HepG2 (cell line): Measurements from ENCODE around the gene TJAP1. TPM values are rescaled to one million over a fixed set of nuclear protein-coding genes. Genes with fewer than 3 reads are reported as not detected.

Source experiments
- ADNP ChIP-seq: sonication (generic); formaldehyde crosslinking; IDR thresholded peaks from 2 replicates; pipeline ENCODE4 v1.4.0; 2020; ENCODE audit warnings: missing genetic modification reagents
- AHR ChIP-seq: IDR thresholded peaks from 2 replicates; pipeline ENCODE4 v1.6.1; 2018; ENCODE audit warnings: missing genetic modification reagents, missing compliant biosample characterization
- ARID2 ChIP-seq: sonication (generic); formaldehyde crosslinking; IDR thresholded peaks from 2 replicates; pipeline ENCODE4 v1.8.1; 2022; ENCODE audit warnings: mild to moderate bottlenecking, missing genetic modification reagents, borderline replicate concordance
- HDAC2 ChIP-seq: sonication (generic); formaldehyde crosslinking; IDR thresholded peaks from 2 replicates; pipeline ENCODE4 v1.4.0; 2020; ENCODE audit warnings: missing genetic modification reagents
- HNRNPUL1 ChIP-seq: fragments of 200-400 bp; formaldehyde crosslinking; IDR thresholded peaks from 2 replicates; pipeline ENCODE4 v1.6.1; 2017; ENCODE audit warnings: low read depth, mild to moderate bottlenecking, low read length, moderate library complexity
- LCORL ChIP-seq, 2 experiments: fragments of 450-650 bp in 1 of 2; sonication (generic) in 1 of 2; formaldehyde crosslinking in 1 of 2; IDR thresholded peaks; 2 replicates each; pipeline versions ENCODE4 v1.5.0 to v1.6.1; 2017 to 2020; ENCODE audit warnings: antibody characterized with exemption in 1 of 2, missing genetic modification reagents in 1 of 2
- MLX ChIP-seq: IDR thresholded peaks from 2 replicates; pipeline ENCODE4 v1.6.1; 2016
- NFYC ChIP-seq: IDR thresholded peaks from 2 replicates; pipeline ENCODE4 v1.6.1; 2016; ENCODE audit warnings: missing genetic modification reagents, missing compliant biosample characterization
- PAWR ChIP-seq: sonication (generic); formaldehyde crosslinking; IDR thresholded peaks from 2 replicates; pipeline ENCODE4 v1.4.0; 2020; ENCODE audit warnings: missing genetic modification reagents, mild to moderate bottlenecking, borderline replicate concordance
- POLR2AphosphoS2 ChIP-seq: IDR thresholded peaks from 2 replicates; pipeline ENCODE4 v1.6.1; 2011; ENCODE audit warnings: low read depth, low read length, improper control_type of control experiment
- PPARG ChIP-seq: conservative IDR thresholded peaks from 2 replicates; pipeline ENCODE4 v1.6.1; 2016; ENCODE audit warnings: missing biosample characterization, missing genetic modification reagents
- THAP7 ChIP-seq: sonication (generic); formaldehyde crosslinking; IDR thresholded peaks from 2 replicates; pipeline ENCODE4 v1.8.1; 2023; ENCODE audit warnings: mild to moderate bottlenecking, missing genetic modification reagents
- THYN1 ChIP-seq: sonication (generic); formaldehyde crosslinking; IDR thresholded peaks from 2 replicates; pipeline ENCODE4 v1.8.1; 2023; ENCODE audit warnings: low read depth, mild to moderate bottlenecking, moderate library complexity, missing genetic modification reagents, borderline replicate concordance
- ZBTB37 ChIP-seq: sonication (generic); formaldehyde crosslinking; IDR thresholded peaks from 2 replicates; pipeline ENCODE4 v1.4.0; 2020; ENCODE audit warnings: mild to moderate bottlenecking, missing genetic modification reagents
- ZEB1 ChIP-seq: IDR thresholded peaks from 2 replicates; pipeline ENCODE4 v1.6.1; 2012; ENCODE audit warnings: mild to moderate bottlenecking, low read depth, inconsistent platforms; ENCODE audit not compliant: insufficient replicate concordance
- ZFP36 ChIP-seq: fragments of 150-350 bp; IDR thresholded peaks from 2 replicates; pipeline ENCODE4 v1.6.1; 2018; ENCODE audit warnings: borderline replicate concordance, low read length, low read depth; ENCODE audit not compliant: partially characterized antibody
- ZFP37 ChIP-seq: sonication (generic); formaldehyde crosslinking; IDR thresholded peaks from 2 replicates; pipeline ENCODE4 v1.4.0; 2020; ENCODE audit warnings: missing genetic modification reagents, borderline replicate concordance
- ZFP62 ChIP-seq: sonication (generic); formaldehyde crosslinking; IDR thresholded peaks from 2 replicates; pipeline ENCODE4 v1.4.0; 2020; ENCODE audit warnings: missing genetic modification reagents
- ZMYM4 ChIP-seq: sonication (generic); formaldehyde crosslinking; IDR thresholded peaks from 2 replicates; pipeline ENCODE4 v1.8.1; 2023; ENCODE audit warnings: mild to moderate bottlenecking, missing genetic modification reagents
- ZNF335 ChIP-seq: sonication (generic); formaldehyde crosslinking; IDR thresholded peaks from 2 replicates; pipeline ENCODE4 v1.4.0; 2020; ENCODE audit warnings: missing genetic modification reagents
- ZNF33B ChIP-seq: sonication (generic); formaldehyde crosslinking; IDR thresholded peaks from 2 replicates; pipeline ENCODE4 v1.5.1; 2020; ENCODE audit warnings: mild to moderate bottlenecking, missing genetic modification reagents
- ZNF446 ChIP-seq: sonication (generic); formaldehyde crosslinking; IDR thresholded peaks from 2 replicates; pipeline ENCODE4 v1.5.0; 2020; ENCODE audit warnings: mild to moderate bottlenecking, missing genetic modification reagents
- ZNF550 ChIP-seq: sonication (generic); formaldehyde crosslinking; IDR thresholded peaks from 2 replicates; pipeline ENCODE4 v1.4.0; 2020; ENCODE audit warnings: mild to moderate bottlenecking, missing genetic modification reagents, borderline replicate concordance
- ZNF720 ChIP-seq: sonication (generic); formaldehyde crosslinking; IDR thresholded peaks from 2 replicates; pipeline ENCODE4 v1.4.0; 2020; ENCODE audit warnings: missing genetic modification reagents
- ZNF768 ChIP-seq: sonication (generic); formaldehyde crosslinking; IDR thresholded peaks from 2 replicates; pipeline ENCODE4 v1.4.0; 2020; ENCODE audit warnings: missing genetic modification reagents
- ZNF839 ChIP-seq: sonication (generic); formaldehyde crosslinking; IDR thresholded peaks from 2 replicates; pipeline ENCODE4 v1.4.0; 2020; ENCODE audit warnings: missing genetic modification reagents, mild to moderate bottlenecking, borderline replicate concordance
- ZSCAN5A ChIP-seq: sonication (generic); formaldehyde crosslinking; IDR thresholded peaks from 2 replicates; pipeline ENCODE4 v1.8.0; 2022; ENCODE audit warnings: mild to moderate bottlenecking, missing genetic modification reagents, borderline replicate concordance
- polyA plus RNA-seq, 8 experiments: library from polyadenylated mRNA; depleted of rRNA in 3 of 8; stranded (reverse) in 7 of 8; unstranded in 1 of 8; fragments of >200 nt; fragmentation: Illumina TruSeq in 4 of 8; extraction: Trizol in 4 of 8; gene quantifications; 2 replicates each; pipeline versions ENCODE4 v1.2.1 to v1.2.3, GENCODE V29; 2011 to 2016; ENCODE audit warnings: low read depth in 4 of 8, missing spikeins in 1 of 8, mixed read lengths in 1 of 8; ENCODE audit not compliant: insufficient read depth in 1 of 8
- total RNA-seq, 5 experiments: library from RNA; depleted of rRNA; stranded (reverse); fragments of >200 nt; fragmentation: Illumina TruSeq; extraction: Trizol; gene quantifications; 2 replicates each; pipeline ENCODE4 v1.2.3, GENCODE V29; 2016; ENCODE audit warnings: low read depth in 1 of 5

Gene TJAP1
- total and polyA plus RNA-seq, 2 of the 13 experiments (the other 11 are each of a cell fraction or from before 2014, with no cell fraction given), result 15.7 to 41.6 TPM

- no peak for TF ChIP-seq ZEB1
- no peak for TF ChIP-seq ADNP (CRISPR knock-in tag)
- TF ChIP-seq POLR2AphosphoS2, result no peak
- no peak for TF ChIP-seq ZNF839 (CRISPR knock-in tag)
- TF ChIP-seq ZSCAN5A (CRISPR knock-in tag), result no peak
- no peak for TF ChIP-seq PAWR
- no peak for TF ChIP-seq HDAC2 (CRISPR knock-in tag)
- no peak for TF ChIP-seq ZNF720 (CRISPR knock-in tag)
- TF ChIP-seq ZFP62 (CRISPR knock-in tag), result no peak
- TF ChIP-seq THAP7, result no peak
- no peak for TF ChIP-seq ZNF446
- no peak for TF ChIP-seq MLX
- TF ChIP-seq ZNF33B (CRISPR knock-in tag), result 0 out of 2 replicates have a peak, but pooled peaks have one; percentile 80
- TF ChIP-seq ZMYM4, result peak; percentile 78; the same call in 1 of the 2 replicates
- TF ChIP-seq THYN1 (CRISPR knock-in tag), result no peak
- TF ChIP-seq ZFP37 (CRISPR knock-in tag), result no peak; the same call in 1 of the 2 replicates
- TF ChIP-seq HNRNPUL1, result no peak
- no peak for TF ChIP-seq ZNF550
- TF ChIP-seq NFYC (CRISPR knock-in tag), result no peak
- no peak for TF ChIP-seq ZNF768
- TF ChIP-seq ARID2 (CRISPR knock-in tag), result no peak
- no peak for TF ChIP-seq ZFP36
- TF ChIP-seq PPARG (CRISPR knock-in tag), result no peak
- no peak for TF ChIP-seq ZBTB37 (CRISPR knock-in tag)
- TF ChIP-seq AHR (CRISPR knock-in tag), result no peak
- TF ChIP-seq LCORL (IDR thresholded peaks at IDR 0.05), result no peak
- no peak; the same call in 1 of the 2 replicates for TF ChIP-seq LCORL (CRISPR knock-in tag; IDR thresholded peaks at IDR 0.05)
- TF ChIP-seq ZNF335, result no peak
Observed at GRCh38 chr6:43454290-43454695, 23.1 kb upstream of the TJAP1 start (continued).
